Smooth muscle cell of the brain vasculature (primary cell): Measurements from ENCODE around the gene DSCAM.
"Not testable (repeated sequence)": the region's sequence is repeated elsewhere in the genome, so short reads cannot be mapped to it uniquely, and the experiment has no call there.

Experiments used
- DNase-seq: peaks from one replicate; pipeline ENCODE4 v3.0.0-alpha.2; 2012; ENCODE audit warnings: low read depth, low spot score

Gene DSCAM

GRCh38 chr21:40846587-40847411 is at the start of gene DSCAM:
TSS of gene DSCAM (minus strand) at chr21:40847158. CDS start at chr21:40846661, 497 bp downstream.
- DNase-seq = no peak

GRCh38 chr21:40895697-40896096 is 48.7 kb upstream of the DSCAM start:
- not testable (repeated sequence) for DNase-seq

GRCh38 chr21:40886931-40887330 is 40.0 kb upstream of the DSCAM start:
- no peak for DNase-seq

GRCh38 chr21:40886006-40886405 is 39.0 kb upstream of the DSCAM start:
- DNase-seq = no peak

GRCh38 chr21:40882192-40882915 is 35.4 kb upstream of the DSCAM start:
- no peak for DNase-seq

- DNase-seq = no peak
Observed at GRCh38 chr21:40881767-40882166, 34.8 kb upstream of the DSCAM start.

- no peak for DNase-seq
Observed at GRCh38 chr21:40871099-40871498, 24.1 kb upstream of the DSCAM start.

- no peak for DNase-seq
Observed at GRCh38 chr21:40863839-40864238, 16.9 kb upstream of the DSCAM start.

GRCh38 chr21:40858517-40858916 is 11.6 kb upstream of the DSCAM start:
- no peak for DNase-seq

- no peak for DNase-seq
Observed at GRCh38 chr21:40853956-40854688, 7.2 kb upstream of the DSCAM start.

- DNase-seq = no peak
Observed at GRCh38 chr21:40852563-40852962, 5.6 kb upstream of the DSCAM start.

GRCh38 chr21:40851749-40852148 is 4.8 kb upstream of the DSCAM start:
- DNase-seq = no peak

- DNase-seq = no peak
Observed at GRCh38 chr21:40850071-40850470, 3.1 kb upstream of the DSCAM start.

- DNase-seq = no peak
Observed at GRCh38 chr21:40847951-40848350, 993 bp upstream of the DSCAM start.

GRCh38 chr21:40846103-40846502 is 855 bp downstream of the DSCAM start:
- no peak for DNase-seq

- no peak for DNase-seq
Observed at GRCh38 chr21:40845441-40845995, 1.4 kb downstream of the DSCAM start.

GRCh38 chr21:40844935-40845334 is 2.0 kb downstream of the DSCAM start:
- DNase-seq = no peak

GRCh38 chr21:40842197-40842552 is 4.8 kb downstream of the DSCAM start:
- DNase-seq = no peak

- DNase-seq = no peak
Observed at GRCh38 chr21:40841524-40842196, 5.3 kb downstream of the DSCAM start.

GRCh38 chr21:40840401-40841125 is 6.4 kb downstream of the DSCAM start:
- DNase-seq = no peak

GRCh38 chr21:40839521-40839920 is 7.4 kb downstream of the DSCAM start:
- DNase-seq = no peak
